ENCODE measurements around the gene ART4.

The ART4 gene

DNA sequence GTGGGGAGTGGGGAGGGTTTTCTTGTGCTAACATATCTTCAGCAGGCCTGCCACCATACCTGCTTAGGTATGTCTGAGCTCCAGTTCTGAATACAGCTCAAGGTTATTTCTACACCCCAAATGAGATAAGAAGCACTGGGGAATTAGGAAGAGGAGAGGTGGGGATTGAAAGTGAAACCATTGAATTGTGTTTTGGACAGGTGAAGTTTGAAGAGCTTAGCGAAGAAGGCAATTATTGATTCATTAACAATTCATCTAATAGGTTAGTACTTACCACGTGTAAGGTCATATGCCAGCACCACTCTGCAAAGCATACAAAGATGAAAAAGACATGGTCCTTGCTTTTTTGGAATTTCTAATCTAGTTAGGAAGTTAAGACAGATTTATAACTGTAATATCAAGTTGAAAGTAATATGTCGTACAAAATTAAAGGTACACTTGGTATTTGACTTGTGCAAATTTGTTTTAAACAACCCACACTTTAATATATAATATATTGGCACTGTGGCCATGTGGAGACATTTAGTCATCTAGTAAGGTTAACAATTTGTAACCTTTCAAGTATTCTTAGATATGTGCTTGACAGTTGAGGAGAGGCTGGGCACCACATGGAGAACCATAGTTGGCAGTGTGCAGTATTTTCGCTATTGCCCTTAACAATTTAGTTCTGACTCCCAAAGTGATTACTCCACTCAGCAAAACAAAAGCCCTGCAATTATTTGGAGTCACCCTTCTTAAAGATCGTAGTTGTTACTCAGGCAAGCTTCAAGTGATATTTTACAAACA lies 33.0 kb downstream of the ART4 start:
- DNase-seq (ENCODE audit: low spot score), result no peak

DNA sequence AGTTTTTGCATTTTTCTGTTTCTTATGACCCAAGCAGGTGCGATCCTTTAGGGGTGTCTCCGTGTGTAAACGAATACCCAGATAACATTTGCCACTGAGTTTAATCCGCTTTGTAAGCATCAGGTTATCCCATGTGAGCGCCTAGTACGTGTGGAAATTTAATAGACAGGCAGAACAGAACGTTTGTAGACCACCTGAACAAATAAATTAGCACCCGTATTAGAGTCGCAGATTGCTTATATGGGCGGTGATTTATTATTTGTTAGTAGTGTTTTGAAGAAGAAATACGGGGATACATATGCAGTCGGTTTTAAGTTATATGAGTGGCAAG lies 39.5 kb downstream of the ART4 start:
- no peak for DNase-seq (ENCODE audit: low spot score)

DNA sequence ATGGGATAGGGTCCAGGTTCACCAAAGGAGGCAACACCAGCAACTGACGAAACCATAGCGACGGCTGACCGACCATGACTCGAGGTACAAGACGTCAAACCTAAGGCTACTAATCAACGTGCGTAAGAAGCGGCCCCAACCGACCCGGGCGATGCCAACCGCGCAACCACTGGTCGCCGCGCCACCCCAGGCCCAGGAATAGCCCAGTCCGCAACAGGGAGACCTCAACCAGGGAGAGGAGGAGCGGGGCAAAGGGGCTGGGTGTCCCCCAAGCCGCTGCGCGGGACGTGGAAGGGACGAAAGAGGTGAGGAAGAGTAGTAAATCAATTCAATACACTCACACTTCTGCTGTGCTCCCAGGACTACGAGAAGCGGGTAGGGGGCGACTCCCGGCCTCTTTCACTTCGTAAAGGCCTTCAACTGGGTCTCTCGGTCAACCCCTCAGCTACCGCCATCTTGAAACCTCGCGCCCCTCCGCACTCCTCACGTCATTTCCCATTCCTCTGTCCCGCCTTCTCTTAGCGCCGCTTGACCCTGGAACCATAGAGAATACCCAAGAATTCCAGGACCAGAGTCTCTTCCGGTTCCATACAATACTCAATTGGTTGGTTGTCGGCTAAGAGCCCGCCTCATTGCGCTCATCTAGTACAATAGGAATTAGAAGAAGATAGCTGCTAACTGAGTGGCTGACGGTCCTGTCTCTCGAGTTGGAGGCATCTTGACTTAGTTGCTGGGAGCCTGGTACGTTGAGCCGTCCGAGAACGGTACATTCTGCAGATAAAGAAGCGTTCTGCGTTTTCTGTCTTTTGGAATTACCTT lies 40.1 kb downstream of the ART4 start, which contains the start of the genes C12orf60 and WBP11:
Gene C12orf60, plus strand, starts transcription at position 660 of the 819 bp plus-strand sequence. CDS start 19,266 bp downstream, outside the sequence.
Gene WBP11, minus strand, starts transcription at position 468 of the 819 bp plus-strand sequence. CDS start 2,095 bp downstream, outside the sequence.
- DNase-seq (ENCODE audit: low spot score), result peak; percentile 98

DNA sequence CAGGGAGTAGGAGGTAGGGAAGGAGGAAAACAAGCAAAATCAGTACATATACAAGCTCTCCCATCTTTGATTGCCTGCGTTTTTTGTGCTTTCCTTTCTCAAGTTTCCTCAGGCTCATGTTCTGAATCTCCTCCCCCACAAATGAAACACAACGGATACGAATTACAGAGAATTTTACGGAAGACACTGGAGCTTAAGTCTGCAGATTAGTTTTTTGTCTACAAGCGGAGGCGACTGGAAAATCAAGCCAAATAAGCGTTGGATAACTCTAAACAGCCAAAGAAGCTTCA lies 40.7 kb downstream of the ART4 start:
- no peak for DNase-seq (ENCODE audit: low spot score)

DNA sequence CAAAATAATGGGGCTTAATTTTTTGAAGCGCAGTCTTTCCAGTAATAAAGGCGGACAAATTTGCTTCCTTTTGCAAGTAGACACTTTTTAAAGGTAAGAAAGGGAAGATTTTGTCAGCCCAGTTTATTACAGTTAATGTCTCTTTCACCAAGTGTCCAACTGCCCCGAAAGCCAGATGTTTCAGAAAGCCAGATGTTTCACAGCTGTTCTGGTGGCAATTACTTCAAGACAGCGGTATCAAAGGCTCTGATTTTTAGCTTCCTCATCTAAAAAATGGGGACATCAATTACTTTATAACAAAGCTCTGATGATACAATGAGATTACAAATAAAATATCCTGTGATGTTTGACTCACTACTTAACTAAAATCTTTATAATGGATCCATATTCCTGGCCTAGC lies 41.1 kb downstream of the ART4 start:
- DNase-seq (ENCODE audit: low spot score), result no peak

DNA sequence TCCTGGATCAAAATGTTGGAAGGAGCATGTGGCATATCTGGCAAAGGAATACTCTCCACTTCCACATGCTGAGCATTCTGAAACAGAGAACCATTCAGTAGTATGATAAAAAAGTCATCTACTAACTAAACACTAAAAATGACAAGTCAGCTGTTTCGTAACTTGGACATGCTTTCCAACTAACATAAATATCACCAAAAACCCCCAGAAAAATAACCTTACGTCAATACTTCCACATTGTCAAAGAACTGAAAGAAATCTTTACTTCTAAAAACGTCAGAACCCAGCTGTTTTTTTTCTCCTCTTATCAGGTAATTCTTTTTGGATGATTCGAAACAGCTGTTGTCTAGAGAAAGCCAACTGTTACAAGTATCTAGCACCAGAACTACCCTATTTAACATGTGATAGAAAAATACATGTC lies 48.3 kb downstream of the ART4 start:
- no peak for DNase-seq (ENCODE audit: low spot score)

DNA sequence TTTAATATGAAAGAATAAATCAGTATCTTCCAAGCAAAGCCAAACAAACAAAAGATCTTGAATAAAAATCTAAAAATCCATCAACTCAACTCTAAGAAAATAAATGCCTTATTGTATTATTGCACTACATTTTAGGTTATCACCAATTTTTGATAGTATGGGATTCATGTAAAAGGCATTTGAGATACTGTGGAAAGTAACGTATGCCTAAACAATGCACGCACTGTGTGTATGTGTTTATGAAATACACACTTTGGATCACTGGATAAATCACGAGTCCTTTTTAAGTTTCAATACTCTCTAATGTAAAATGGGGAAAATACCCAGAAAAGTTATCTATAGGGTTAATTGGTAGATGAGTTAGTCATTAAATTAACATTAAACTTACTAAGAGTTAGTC lies 57.8 kb downstream of the ART4 start:
- DNase-seq (ENCODE audit: low spot score), result no peak

DNA sequence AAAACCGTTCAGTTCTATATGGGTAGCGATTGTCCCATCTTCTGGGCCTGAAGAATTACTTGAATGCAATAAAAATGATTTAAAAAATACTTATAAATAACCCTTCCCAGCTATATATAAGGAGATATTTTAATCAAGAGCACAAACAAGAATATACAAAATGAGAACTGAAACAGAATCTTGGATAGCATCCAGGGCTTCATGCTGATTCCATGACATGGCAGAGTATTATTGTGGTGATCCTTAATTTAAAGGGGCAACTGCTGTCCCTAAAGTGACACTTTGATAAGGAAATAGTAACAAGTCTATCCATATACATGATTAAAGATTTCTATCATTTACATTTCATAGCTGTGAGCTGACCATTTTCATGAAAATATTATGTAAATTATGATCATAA lies 58.9 kb downstream of the ART4 start:
- no peak for DNase-seq (ENCODE audit: low spot score)

DNA sequence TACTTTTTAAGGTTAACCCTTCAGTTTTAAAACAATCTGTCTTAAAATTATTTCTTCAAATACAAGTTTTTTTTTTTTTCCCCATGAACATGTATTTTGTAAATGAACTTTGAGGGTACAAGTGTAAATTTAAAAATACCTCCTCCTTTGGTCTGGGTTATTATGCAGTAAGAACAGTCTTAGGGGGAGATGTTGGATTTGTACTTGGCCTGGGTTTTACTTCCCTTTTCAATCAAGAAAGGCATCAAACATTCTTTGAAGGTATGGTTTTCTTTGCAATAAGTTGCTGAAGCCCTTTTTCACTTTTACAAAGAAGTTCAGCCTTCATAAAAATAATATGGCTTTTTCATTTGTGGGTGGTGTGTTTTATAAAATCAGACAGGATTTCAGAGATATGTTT lies 60.6 kb downstream of the ART4 start:
- DNase-seq (ENCODE audit: low spot score), result no peak

DNA sequence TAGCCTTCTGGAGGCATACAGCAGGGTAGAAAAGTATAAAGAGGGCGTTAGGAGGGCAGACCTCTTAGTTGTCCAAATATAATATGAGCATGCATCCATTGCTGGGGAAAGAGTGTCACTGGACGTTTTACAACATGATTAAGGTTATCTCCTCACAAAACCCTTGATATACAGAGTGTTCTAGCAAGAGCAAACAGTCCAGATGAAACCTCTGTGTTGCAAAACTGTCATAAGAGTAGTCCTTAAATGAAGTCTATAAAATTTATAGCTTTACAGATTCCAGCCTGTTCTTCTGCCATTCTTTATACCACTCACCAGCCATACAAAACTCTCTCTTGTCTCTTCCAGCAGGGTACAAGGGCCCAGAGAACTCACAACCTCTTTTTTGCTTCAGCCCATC lies 61.8 kb downstream of the ART4 start:
- DNase-seq (ENCODE audit: low spot score), result no peak

DNA sequence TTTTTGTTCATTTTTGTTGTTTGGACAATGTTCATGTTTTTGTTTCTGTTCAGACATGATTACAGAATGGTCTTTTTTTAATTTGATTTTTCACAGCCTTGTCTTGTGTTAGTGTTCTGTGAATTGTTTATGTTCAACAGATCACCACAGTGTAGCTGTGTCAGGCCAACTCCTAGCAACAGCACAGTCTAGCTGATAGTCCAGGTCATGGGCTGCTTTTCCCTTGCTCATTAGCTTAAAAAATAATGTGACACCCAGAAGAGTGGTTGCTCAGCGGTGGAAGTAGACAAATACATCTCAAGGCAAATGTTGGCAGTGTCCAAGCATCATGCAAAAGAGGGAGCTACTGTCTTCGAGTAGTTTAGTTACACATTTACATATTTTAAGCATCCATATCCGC lies 62.5 kb downstream of the ART4 start:
- DNase-seq (ENCODE audit: low spot score), result no peak

DNA sequence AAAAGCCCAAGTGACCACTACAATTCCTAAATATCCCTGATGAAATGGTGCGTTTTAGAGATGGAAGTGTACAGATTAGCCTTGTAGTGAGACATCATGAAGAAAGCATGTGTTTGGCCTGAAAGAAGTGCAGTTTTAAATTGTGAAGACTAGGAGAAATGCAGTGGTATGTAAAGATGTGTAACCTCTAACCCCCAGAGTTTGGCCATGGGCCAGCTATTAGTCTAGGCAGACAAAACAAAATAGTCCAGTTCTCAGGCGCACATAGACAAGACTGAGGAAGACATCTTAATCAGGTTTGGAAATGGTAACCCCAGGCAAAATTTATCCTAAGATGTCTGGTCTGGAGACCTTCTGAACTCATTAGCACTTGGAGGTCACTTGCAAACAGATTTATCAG lies 63.5 kb downstream of the ART4 start:
- DNase-seq (ENCODE audit: low spot score), result no peak

DNA sequence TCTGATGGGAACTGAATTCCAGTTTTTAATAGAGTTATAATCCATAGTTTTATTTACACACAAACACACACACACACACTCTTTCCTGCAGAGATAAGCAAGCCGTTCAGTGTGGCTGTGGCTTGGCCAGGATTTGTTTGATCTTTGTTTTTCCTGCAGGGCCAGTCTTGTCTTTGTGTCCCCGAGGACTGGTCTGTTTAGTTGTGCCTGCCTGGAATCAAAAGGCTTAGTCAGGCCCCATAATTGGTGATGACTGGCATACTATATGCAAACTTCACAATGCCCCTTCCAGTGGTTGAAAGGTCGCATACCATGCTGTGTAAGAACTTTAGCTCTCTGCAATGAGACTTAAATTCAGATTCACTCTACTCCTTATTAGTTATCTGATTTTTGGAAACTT lies 66.1 kb downstream of the ART4 start:
- DNase-seq (ENCODE audit: low spot score), result no peak

DNA sequence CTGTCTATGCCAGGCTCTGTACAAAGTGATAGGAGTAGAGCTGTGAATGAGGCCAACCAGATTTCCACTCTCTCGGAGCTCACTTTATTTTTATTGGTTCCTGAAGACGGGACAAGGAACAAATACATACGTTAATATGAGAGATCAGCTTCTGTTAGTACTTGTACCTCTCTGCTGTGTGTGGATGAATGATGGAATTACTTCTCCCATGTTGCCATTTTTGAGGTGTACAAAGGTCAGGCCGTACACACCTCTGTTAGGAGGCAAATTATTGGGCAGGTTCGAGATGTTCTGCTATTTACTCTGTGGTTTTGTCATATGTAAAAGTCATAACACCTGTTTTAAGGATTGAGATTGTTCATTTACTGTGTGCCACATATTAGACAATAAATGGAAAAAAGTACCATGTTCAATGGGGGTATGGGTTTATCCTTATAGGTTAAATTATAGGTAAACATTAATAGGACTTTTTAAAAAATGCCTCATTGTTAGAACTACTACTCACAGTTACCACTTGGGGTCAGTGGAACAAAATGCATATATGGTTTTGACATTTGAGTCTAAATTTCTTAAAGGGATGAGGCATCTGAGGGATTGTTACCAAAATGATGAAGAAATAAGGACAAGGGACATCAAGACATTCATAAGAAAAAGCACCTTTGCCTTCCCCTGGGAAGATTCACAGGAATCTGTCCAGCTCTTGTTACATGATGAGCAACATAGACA lies 66.9 kb downstream of the ART4 start:
- no peak for DNase-seq (ENCODE audit: low spot score)

DNA sequence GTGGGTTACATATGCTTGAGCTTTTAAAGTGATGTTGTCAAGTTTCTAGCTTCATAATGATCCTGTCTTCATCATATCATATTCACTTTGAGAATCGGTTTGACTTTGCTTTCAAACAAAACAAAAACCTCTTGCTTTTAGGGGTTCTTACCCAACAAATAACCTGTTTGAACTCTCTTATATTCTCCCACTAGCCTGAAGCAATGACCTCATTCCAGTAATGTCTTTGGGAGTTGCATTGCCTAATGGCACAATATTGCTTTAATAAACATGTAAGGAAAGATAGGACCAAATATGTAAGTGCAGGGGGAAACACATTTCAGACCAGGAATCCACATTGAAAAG lies 67.7 kb downstream of the ART4 start:
- no peak for DNase-seq (ENCODE audit: low spot score)

Data from iPS-NIHi11 (cell line).